Breast epithelium (tissue), 4 donors: ENCODE data around the gene RERE. TPM values are rescaled to one million over a fixed set of nuclear protein-coding genes. Genes with fewer than 3 reads are reported as not detected.

Source experiments
- DNase-seq, 2 donors: peaks; one replicate each; pipeline ENCODE4 v3.0.0-alpha.2; 2019; ENCODE audit warnings: low spot score in 2 of 2
- H3K27ac ChIP-seq, 2 donors: fragments of 200-600 bp; sonication (generic) in 1 of 2; one replicate each; pipeline ENCODE4 v1.5.1; 2016 to 2019; ENCODE audit warnings: mild to moderate bottlenecking in 1 of 2
- H3K27me3 ChIP-seq, 2 donors: fragments of 200-600 bp; sonication (generic) in 1 of 2; one replicate each; pipeline versions ENCODE4 v1.5.1 to v1.6.0; 2017 to 2019; ENCODE audit warnings: control low read depth in 1 of 2, mild to moderate bottlenecking in 1 of 2
- H3K36me3 ChIP-seq: fragments of 200-600 bp; one replicate; pipeline ENCODE4 v1.5.1; 2019
- H3K4me1 ChIP-seq, 2 donors: fragments of 200-600 bp; sonication (generic); one replicate each; pipeline ENCODE4 v1.5.1; 2016 to 2019; ENCODE audit warnings: control low read depth in 1 of 2
- H3K4me3 ChIP-seq, 3 donors: fragments of 200-600 bp; sonication (generic); 1 replicate in 2 of 3; 2 replicates in 1 of 3; pipeline ENCODE4 v1.5.1; 2016 to 2019; ENCODE audit warnings: mild to moderate bottlenecking in 3 of 3, moderate library complexity in 2 of 3
- H3K9me3 ChIP-seq, 2 donors: fragments of 200-600 bp; sonication (generic) in 1 of 2; one replicate each; pipeline ENCODE4 v1.5.1; 2016 to 2019; ENCODE audit warnings: control low read depth in 1 of 2
- CTCF ChIP-seq, 3 donors: fragments of 450-650 bp; IDR thresholded peaks; one replicate each; pipeline ENCODE4 v1.5.1; 2016 to 2017; ENCODE audit warnings: antibody characterized with exemption in 3 of 3, mild to moderate bottlenecking in 3 of 3, moderate library complexity in 3 of 3
- POLR2A ChIP-seq: fragments of 450-650 bp; IDR thresholded peaks from one replicate; pipeline ENCODE4 v1.6.1; 2016; ENCODE audit warnings: antibody characterized with exemption, mild to moderate bottlenecking, moderate library complexity
- POLR2AphosphoS5 ChIP-seq, 3 donors: sonication (generic); formaldehyde crosslinking; IDR thresholded peaks; one replicate each; pipeline ENCODE4 v1.6.1; 2017; ENCODE audit warnings: antibody characterized with exemption in 3 of 3
- intact Hi-C: fragments of 100-400 bp; cut with DNase I; formaldehyde crosslinking; loops from one replicate; pipeline ENCODE4 v1.15.1; 2023; ENCODE audit warnings: low total_unique reads
- total RNA-seq, 3 donors: library from RNA; depleted of rRNA; stranded (reverse); fragments of >200 nt; gene quantifications; one replicate each; pipeline ENCODE4 v1.1.0, GENCODE V29; 2016

The RERE gene
- total RNA-seq, 3 donors from 2014 or later: 65.8 to 166 (median 123) TPM

- H3K4me1 ChIP-seq: peaks cover 0 to 12% of the 10 kb centered on the region in 2 donors
- H3K36me3 ChIP-seq: no peaks in the 10 kb centered on the region
- intact Hi-C loops: no loop called here
Measured at GRCh38 chr1:8753736-8754135, 63.7 kb downstream of the RERE start.

GRCh38 chr1:8752921-8753713 lies 64.3 kb downstream of the RERE start:
- intact Hi-C loops: no loop called here
- H3K9me3 ChIP-seq: no peaks in the 10 kb centered on the region
- H3K36me3 ChIP-seq: no peaks in the 10 kb centered on the region
- DNase-seq: no peak
- H3K27ac ChIP-seq: no peak overlapping the region
- no peak overlapping the region for H3K4me3 ChIP-seq
- H3K27me3 ChIP-seq: no peaks in the 10 kb centered on the region
- TF ChIP-seq CTCF (IDR thresholded peaks at IDR 0.05): no peak
- TF ChIP-seq POLR2A: no peak
- no peak for TF ChIP-seq POLR2AphosphoS5 (IDR thresholded peaks at IDR 0.05)
- peaks cover 0 to 12% of the 10 kb centered on the region in 2 donors for H3K4me1 ChIP-seq

More at GRCh38 chr1:8753736-8754135, 63.7 kb downstream of the RERE start:
- no peaks in the 10 kb centered on the region for H3K27me3 ChIP-seq
- no peaks in the 10 kb centered on the region for H3K9me3 ChIP-seq
- H3K27ac ChIP-seq: no peak overlapping the region
- H3K4me3 ChIP-seq: no peak overlapping the region
- TF ChIP-seq CTCF (IDR thresholded peaks at IDR 0.05): no peak
- no peak for TF ChIP-seq POLR2AphosphoS5 (IDR thresholded peaks at IDR 0.05)
- TF ChIP-seq POLR2A: no peak
- DNase-seq: no peak

- H3K4me1 ChIP-seq: peaks cover 0 to 12% of the 10 kb centered on the region in 2 donors
- intact Hi-C loops: no loop called here
Measured at GRCh38 chr1:8752411-8752810, 65.0 kb downstream of the RERE start.

GRCh38 chr1:8751984-8752383 lies 65.5 kb downstream of the RERE start:
- TF ChIP-seq POLR2AphosphoS5 (IDR thresholded peaks at IDR 0.05) (no peak), POLR2A (no peak), CTCF (IDR thresholded peaks at IDR 0.05) (no peak)
- no peak overlapping the region for H3K4me3 ChIP-seq
- DNase-seq: no peak
- peaks cover 0 to 12% of the 10 kb centered on the region in 2 donors for H3K4me1 ChIP-seq
- intact Hi-C loops: no loop called here
- H3K27me3 ChIP-seq: no peaks in the 10 kb centered on the region
- no peaks in the 10 kb centered on the region for H3K9me3 ChIP-seq
- no peaks in the 10 kb centered on the region for H3K36me3 ChIP-seq
- H3K27ac ChIP-seq: no peak overlapping the region

More at GRCh38 chr1:8752411-8752810, 65.0 kb downstream of the RERE start:
- Histone ChIP-seq H3K27me3 (no peaks in the 10 kb centered on the region), H3K4me3 (no peak overlapping the region), H3K27ac (no peak overlapping the region), H3K9me3 (no peaks in the 10 kb centered on the region), H3K36me3 (no peaks in the 10 kb centered on the region)
- no peak for DNase-seq
- no peak for TF ChIP-seq CTCF (IDR thresholded peaks at IDR 0.05)
- no peak for TF ChIP-seq POLR2A
- no peak for TF ChIP-seq POLR2AphosphoS5 (IDR thresholded peaks at IDR 0.05)
